Skeletal muscle tissue (tissue), 4 donors: ENCODE measurements around the gene DMRTA2. TPM values are rescaled to one million over a fixed set of nuclear protein-coding genes. Genes with fewer than 3 reads are reported as not detected.
"Not testable (repeated sequence)": the region's sequence is repeated elsewhere in the genome, so short reads cannot be mapped to it uniquely, and the experiment has no call there.

Source experiments
- H3K27ac ChIP-seq: one replicate; pipeline ENCODE4 v1.7.0; 2013; ENCODE audit warnings: mild to moderate bottlenecking, low read depth, low read length, inconsistent platforms
- H3K27me3 ChIP-seq, 3 donors: one replicate each; pipeline ENCODE4 v1.7.0; 2013; ENCODE audit warnings: low read length in 3 of 3; ENCODE audit not compliant: control insufficient read depth in 3 of 3, insufficient read depth in 3 of 3
- H3K36me3 ChIP-seq, 3 donors: one replicate each; pipeline ENCODE4 v1.7.0; 2013; ENCODE audit warnings: low read length in 3 of 3; ENCODE audit not compliant: control insufficient read depth in 3 of 3, insufficient read depth in 3 of 3
- H3K4me1 ChIP-seq, 3 donors: one replicate each; pipeline ENCODE4 v1.7.0; 2013; ENCODE audit warnings: low read length in 3 of 3, mild to moderate bottlenecking in 3 of 3; ENCODE audit not compliant: control insufficient read depth in 3 of 3, insufficient read depth in 3 of 3
- H3K4me3 ChIP-seq, 3 donors: one replicate each; pipeline ENCODE4 v1.7.0; 2013; ENCODE audit warnings: low read length in 3 of 3
- H3K9ac ChIP-seq, 3 donors: one replicate each; pipeline ENCODE4 v1.7.0; 2013; ENCODE audit warnings: low read length in 3 of 3, mild to moderate bottlenecking in 3 of 3, moderate library complexity in 2 of 3, low read depth in 1 of 3
- H3K9me3 ChIP-seq, 3 donors: one replicate each; pipeline ENCODE4 v1.7.0; 2013; ENCODE audit warnings: low read length in 3 of 3; ENCODE audit not compliant: control insufficient read depth in 3 of 3
- total RNA-seq: library from RNA; depleted of rRNA; stranded (reverse); fragments of >200 nt; gene quantifications from one replicate; pipeline ENCODE4 v1.2.3, GENCODE V29; 2014
- donor health status: Osteomylitis.

The DMRTA2 gene
- total RNA-seq, 1 donor from 2014 or later: under 0.01 TPM

GRCh38 chr1:50405814-50406213 is 17.4 kb downstream of the DMRTA2 start:
- Histone ChIP-seq H3K9ac (no peak overlapping the region), H3K4me1 (no peaks in the 10 kb centered on the region), H3K27ac (no peak overlapping the region), H3K4me3 (no peak overlapping the region), H3K27me3 (peaks cover 0 to 5% (median 0%) of the 10 kb centered on the region in 3 donors), H3K36me3 (no peaks in the 10 kb centered on the region), H3K9me3 (peaks cover 0 to 2% (median 0%) of the 10 kb centered on the region in 3 donors)

GRCh38 chr1:50393522-50394120 is 29.6 kb downstream of the DMRTA2 start:
- Histone ChIP-seq H3K4me3 (no peak overlapping the region), H3K36me3 (no peaks in the 10 kb centered on the region), H3K9me3 (peaks cover 0 to 6% (median 0%) of the 10 kb centered on the region in 3 donors), H3K4me1 (no peaks in the 10 kb centered on the region), H3K9ac (no peak overlapping the region), H3K27ac (no peak overlapping the region), H3K27me3 (peaks cover 0 to 2% (median 0%) of the 10 kb centered on the region in 3 donors)

GRCh38 chr1:50381551-50381950 is 41.7 kb downstream of the DMRTA2 start:
- not testable (repeated sequence) for H3K27me3 ChIP-seq, H3K36me3 ChIP-seq, H3K27ac ChIP-seq, H3K9ac ChIP-seq, H3K4me1 ChIP-seq, H3K9me3 ChIP-seq, H3K4me3 ChIP-seq

- no peaks in the 10 kb centered on the region for H3K4me1 ChIP-seq
- H3K27me3 ChIP-seq: no peaks in the 10 kb centered on the region
- no peak overlapping the region for H3K4me3 ChIP-seq
- H3K36me3 ChIP-seq: no peaks in the 10 kb centered on the region
- no peaks in the 10 kb centered on the region for H3K9me3 ChIP-seq
- no peak overlapping the region for H3K27ac ChIP-seq
- H3K9ac ChIP-seq: no peak overlapping the region
Measured at GRCh38 chr1:50378770-50379169, 44.5 kb downstream of the DMRTA2 start.

- Histone ChIP-seq H3K9me3 (no peaks in the 10 kb centered on the region), H3K4me1 (no peaks in the 10 kb centered on the region), H3K4me3 (no peak overlapping the region), H3K27ac (no peak overlapping the region), H3K36me3 (no peaks in the 10 kb centered on the region), H3K9ac (no peak overlapping the region), H3K27me3 (peaks cover 10 to 19% (median 19%) of the 10 kb centered on the region in 3 donors)
Measured at GRCh38 chr1:50373532-50373931, 49.7 kb downstream of the DMRTA2 start.

- Histone ChIP-seq H3K4me1 (no peaks in the 10 kb centered on the region), H3K9ac (no peak overlapping the region), H3K27ac (no peak overlapping the region), H3K4me3 (no peak overlapping the region), H3K36me3 (no peaks in the 10 kb centered on the region), H3K9me3 (no peaks in the 10 kb centered on the region), H3K27me3 (peaks cover 20 to 29% (median 28%) of the 10 kb centered on the region in 3 donors)
Measured at GRCh38 chr1:50371749-50372148, 51.5 kb downstream of the DMRTA2 start.

GRCh38 chr1:50369830-50370229 is 53.4 kb downstream of the DMRTA2 start:
- Histone ChIP-seq H3K4me3 (no peak overlapping the region), H3K9ac (no peak overlapping the region), H3K9me3 (peaks cover 0 to 3% (median 0%) of the 10 kb centered on the region in 3 donors), H3K36me3 (no peaks in the 10 kb centered on the region), H3K27me3 (peaks cover 20 to 34% (median 29%) of the 10 kb centered on the region in 3 donors), H3K27ac (no peak overlapping the region), H3K4me1 (no peaks in the 10 kb centered on the region)

GRCh38 chr1:50369008-50369634 is 54.1 kb downstream of the DMRTA2 start:
- Histone ChIP-seq H3K36me3 (no peaks in the 10 kb centered on the region), H3K4me1 (no peaks in the 10 kb centered on the region), H3K9ac (no peak overlapping the region), H3K27me3 (peaks cover 20 to 34% (median 29%) of the 10 kb centered on the region in 3 donors), H3K9me3 (peaks cover 0 to 3% (median 0%) of the 10 kb centered on the region in 3 donors), H3K27ac (no peak overlapping the region), H3K4me3 (no peak overlapping the region)

- Histone ChIP-seq H3K4me1 (no peaks in the 10 kb centered on the region), H3K27ac (no peak overlapping the region), H3K27me3 (peaks cover 20 to 34% (median 29%) of the 10 kb centered on the region in 3 donors), H3K9ac (no peak overlapping the region), H3K4me3 (no peak overlapping the region), H3K9me3 (peaks cover 0 to 3% (median 0%) of the 10 kb centered on the region in 3 donors), H3K36me3 (no peaks in the 10 kb centered on the region)
Measured at GRCh38 chr1:50368179-50369007, 54.9 kb downstream of the DMRTA2 start.
